Transverse colon (tissue), 3 donors: ENCODE results near the gene FCHSD2.

ENCODE experiments used
- CTCF ChIP-seq, 5 experiments: fragments of 200-600 bp in 3 of 5; fragments of 450-650 bp in 2 of 5; sonication (generic) in 3 of 5; IDR thresholded peaks; 1 replicate in 2 of 5; 2 replicates in 3 of 5; pipeline ENCODE4 v1.5.1; 2016 to 2017; ENCODE audit warnings: antibody characterized with exemption in 5 of 5, inconsistent platforms in 3 of 5, mild to moderate bottlenecking in 2 of 5, moderate library complexity in 1 of 5
- EP300 ChIP-seq: sonication (generic); formaldehyde crosslinking; IDR thresholded peaks from one replicate; pipeline ENCODE4 v1.6.1; 2017; ENCODE audit warnings: antibody characterized with exemption, low read depth
- POLR2A ChIP-seq: fragments of 450-650 bp; IDR thresholded peaks from one replicate; pipeline ENCODE4 v1.6.1; 2016; ENCODE audit warnings: antibody characterized with exemption, mild to moderate bottlenecking, moderate library complexity

DNA sequence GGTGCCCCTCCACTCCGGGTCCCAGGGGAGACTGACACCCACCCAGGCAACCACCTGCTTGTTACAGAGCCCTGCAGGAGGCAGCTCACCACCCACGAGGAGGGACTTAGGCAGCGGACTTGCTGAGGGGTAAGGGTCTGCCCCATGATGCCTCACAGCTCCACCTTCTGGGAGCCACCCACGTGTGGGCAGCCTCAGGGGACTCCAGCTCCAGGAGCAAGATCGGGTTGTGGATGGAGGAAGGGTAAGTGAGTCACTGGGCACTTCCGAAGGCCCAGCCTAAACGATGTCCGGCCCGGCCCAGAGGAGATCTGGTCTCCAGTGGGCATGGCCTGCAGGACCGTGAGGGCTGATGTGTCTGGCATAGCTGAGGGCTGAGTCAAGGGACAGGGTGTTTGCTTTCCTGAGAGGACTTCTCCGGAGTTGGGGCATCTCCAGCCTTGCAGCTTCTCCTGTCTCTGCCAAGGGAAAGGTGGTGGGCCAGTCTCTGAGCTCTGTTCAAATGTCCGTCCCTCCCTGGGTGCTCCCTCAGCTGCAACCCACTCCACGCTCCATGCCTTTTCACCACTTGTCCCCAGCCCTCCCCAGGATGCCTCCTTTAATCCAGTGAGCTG, 43.7 kb upstream of the FCHSD2 start:
- no peak for TF ChIP-seq CTCF (IDR thresholded peaks at IDR 0.05)
- no peak for TF ChIP-seq POLR2A
- no peak for TF ChIP-seq EP300
